GM19240 (cell line): Measurements from ENCODE around the gene NTN4.
"Not testable (repeated sequence)": the region's sequence is repeated elsewhere in the genome, so short reads cannot be mapped to it uniquely, and the experiment has no call there.

Experiments used
- DNase-seq: peaks from one replicate; pipeline ENCODE4 v3.0.0; 2011; ENCODE audit warnings: low spot score; ENCODE audit not compliant: insufficient read length

The NTN4 gene

DNA sequence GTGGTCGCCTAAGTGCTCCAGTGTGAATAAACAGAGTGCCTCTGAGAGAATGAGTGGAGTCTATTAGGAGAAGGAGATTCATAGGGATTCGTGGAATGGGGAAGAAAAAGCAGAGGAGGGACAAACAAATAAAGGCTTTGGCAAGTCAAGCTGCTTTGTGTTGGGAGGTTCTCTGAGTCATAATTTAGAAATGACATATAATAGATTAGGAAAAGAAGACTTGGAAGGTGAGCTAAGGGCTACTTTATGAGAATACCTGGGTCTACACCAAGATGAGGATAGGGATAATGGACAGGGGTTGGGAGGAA lies 6.4 kb upstream of the NTN4 start:
- DNase-seq, result no peak

DNA sequence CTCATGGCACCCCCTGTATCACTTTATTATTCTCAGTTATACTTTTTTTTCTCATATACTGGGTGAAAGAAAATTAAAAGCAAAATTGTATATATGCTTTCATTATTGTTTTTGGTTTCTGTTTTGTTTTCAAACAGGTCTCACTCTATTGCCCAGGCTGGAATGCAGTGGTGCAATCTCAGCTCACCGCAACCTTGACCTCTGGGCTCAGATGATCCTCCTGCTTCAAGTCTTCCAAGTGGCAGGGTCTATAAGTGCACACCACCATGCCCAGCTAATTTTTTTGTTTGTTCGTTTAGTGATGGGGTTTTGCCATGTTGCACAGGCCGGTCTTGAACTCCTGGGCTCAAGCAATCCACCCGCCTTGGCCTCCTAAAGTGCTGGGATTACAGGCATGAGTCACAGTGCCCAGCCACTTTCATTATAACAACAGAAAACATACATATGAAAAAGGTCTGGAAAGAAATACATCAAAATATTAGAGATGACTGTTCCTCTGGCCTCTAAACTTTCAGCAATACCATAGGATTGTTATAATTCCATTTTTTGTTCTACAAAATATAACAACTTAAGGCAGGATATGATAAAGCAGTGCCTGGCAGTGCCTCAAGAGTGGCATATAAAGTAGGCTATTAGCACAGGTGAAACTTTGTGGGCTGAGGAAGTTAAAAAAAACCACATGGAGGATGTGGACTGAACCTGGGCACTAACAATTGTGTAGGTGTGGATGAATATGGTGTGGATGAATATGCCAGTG lies 5.8 kb upstream of the NTN4 start:
- DNase-seq, result no peak

DNA sequence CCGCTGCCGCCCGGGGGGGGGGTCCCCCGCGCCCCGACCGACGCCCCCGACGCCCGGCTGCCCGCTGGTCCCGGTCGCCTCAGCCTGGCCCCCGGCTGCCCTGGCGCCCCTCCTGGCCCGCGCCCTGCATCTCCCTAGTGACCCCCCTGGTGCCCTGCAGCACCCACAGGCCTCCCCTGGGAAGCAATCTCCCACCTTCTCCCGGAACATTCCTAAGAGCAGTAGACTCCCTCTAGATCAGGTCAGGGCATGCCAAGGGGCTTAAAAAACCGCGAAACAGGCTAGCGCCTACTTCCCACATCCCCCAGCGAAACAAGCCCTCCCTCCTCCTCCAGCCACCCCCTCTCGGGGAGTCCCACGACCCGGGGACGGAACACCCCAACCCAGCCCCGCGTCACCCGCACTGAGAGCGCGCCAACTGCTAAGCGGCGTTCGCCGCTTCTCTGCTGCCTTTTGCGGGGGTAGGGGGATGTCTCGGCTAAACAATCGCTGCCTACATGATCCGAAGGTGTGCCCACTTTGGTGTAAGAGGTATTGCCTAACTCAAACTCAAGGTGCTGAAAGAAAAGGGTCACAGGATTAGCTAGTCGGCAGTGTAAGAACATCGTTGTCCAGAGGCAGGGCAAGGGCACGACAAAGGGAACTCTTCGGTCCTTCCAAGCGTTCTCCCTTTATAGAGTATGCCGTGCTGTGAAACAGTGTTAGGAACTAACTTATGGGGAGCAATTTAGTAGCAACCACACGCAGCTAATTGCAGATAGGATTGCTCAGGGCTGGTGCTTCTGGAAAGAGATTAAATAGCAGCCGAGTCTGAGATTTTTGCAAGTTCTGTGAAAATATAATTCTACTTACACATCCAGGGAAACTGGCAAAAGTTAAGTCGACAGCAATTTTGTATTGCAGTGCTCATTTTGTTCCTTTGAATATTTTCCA lies 619 bp upstream of the NTN4 start:
- DNase-seq, result no peak

DNA sequence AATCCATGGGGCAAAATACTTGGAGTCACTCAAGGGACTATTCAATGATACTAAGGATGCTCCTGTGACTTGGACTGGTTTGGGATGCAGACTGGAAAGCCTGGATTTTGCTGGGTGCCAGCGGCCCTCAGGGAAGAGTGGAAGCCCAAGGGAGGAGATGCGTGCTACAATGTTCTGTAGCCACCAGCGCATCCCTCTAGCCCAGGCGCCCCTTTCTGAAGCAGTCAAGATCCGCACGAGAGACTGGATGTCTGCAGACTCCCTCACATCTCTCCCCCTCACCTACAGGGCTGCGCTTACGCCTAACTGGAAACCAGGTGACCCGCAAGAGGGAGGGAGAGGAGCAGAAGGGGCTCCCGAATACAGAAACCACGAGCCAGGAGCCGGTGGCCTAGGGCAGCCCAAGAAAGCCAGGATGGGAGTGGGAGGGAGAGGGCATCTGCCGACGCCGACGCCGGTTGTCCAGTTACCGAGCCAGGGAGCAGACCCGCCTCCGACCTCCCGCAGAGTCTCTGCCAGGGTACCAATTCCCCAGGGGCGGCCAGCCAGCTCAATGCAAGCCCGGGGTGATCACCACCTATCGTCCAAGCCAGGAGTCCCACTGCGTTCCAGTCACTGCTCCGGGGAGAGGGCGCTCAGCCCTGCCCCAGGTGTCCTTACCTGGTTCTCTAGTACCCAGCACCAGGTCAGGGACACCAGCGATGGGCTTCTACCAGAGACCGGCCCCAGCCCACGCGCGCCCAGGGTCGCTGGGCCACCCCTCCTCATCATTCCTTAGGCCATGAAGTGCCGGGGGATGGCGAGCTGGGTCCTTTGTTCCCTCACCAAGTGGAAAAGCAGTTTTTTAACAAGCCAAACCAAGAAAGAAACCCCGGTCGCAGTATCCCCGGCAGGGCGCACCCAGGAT lies 1.2 kb downstream of the NTN4 start:
- no peak for DNase-seq

DNA sequence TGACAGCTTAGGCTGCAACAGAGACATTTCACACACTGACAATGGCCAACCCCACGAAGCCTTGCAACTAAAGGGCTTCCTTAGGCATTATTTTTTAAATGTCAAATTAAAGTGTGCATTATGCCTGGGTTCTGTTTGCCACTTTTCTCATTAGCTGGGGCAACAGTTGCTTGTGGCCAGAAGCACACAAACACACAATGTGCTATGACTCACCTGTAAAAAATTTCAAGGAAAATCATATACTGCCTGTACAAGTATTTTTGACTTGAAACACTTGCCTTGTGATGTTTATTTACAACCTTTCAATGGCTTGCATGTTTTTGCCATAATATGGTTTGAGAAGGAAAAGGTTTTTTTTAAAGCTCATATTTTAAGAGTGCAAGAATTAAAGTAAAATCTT lies 1.9 kb downstream of the NTN4 start:
- DNase-seq, result no peak

DNA sequence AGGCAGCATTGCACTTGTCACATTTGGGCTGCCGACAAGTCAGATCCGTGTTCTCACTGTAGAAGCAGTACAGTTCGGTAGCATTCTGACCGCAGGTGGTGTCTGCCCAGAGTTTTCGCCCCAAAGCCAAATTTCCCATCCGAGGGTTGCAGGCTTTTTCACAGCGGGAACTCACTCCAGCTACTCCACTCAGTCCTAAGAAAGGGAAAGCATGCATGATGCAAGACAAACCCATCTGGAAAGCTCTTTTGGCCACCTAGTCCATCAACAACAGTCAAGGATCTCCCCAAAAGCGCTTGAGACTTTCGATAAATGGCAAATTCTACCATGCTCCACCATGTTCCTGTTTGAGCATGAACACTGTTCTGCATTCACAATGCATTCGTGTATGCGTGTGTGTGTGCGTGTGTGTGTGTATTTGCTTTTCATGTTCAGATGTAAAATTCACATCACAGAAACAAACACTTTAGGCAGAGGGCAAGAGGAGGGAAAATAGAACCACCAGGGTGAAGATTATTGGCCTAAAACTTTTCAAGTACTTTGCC lies 3.2 kb downstream of the NTN4 start:
- DNase-seq, result no peak

DNA sequence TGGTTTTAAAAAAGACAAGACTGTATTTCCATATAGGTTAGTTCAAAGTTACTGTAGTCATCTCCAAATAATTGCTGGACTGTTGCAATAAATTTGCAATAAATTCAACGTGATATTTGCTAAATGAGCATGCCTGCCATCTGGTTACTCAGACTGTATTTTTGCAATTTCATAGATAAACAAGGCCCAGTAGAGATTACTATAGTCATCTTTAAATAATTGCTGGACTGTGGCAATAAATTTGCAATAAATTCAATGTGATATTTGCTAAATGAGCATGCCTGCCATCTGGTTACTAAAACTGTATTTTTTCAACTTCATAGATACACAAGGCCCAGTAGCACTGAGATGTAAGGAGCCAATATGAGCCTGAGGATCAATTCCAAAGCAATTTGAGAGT lies 5.6 kb downstream of the NTN4 start:
- DNase-seq, result no peak

DNA sequence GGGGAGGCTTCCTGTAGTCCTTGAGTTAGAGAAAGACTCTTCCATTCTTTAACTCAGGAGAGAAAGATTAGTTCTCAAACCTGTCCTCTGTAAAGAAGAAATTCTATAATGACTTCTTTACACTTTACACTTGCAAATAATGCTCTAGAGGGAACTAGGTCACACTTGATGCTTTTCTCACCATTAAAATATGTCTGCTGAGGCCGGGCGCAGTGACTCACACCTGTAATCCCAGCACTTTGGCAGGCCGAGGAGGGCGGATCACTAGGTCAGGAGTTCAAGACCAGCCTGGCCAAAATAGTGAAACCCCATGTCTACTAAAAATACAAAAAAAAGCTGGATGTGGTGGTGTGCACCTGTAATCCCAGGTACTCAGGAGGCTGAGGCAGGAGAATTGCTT lies 6.3 kb downstream of the NTN4 start:
- no peak for DNase-seq

DNA sequence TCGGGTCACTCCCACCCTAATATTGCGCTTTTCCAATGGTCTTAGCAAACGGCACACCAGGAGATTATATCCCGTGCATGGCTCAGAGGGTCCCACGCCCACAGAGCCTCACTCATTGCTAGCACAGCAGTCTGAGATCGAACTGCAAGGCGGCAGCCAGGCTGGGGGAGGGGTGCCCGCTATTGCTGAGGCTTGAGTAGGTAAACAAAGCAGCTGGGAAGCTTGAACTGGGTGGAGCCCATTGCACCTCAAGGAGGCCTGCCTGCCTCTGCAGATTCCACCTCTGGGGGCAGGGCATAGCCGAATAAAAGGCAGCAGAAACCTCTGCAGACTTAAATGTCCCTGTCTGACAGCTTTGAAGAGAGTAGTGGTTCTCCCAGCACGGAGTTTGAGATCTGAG lies 15.1 kb downstream of the NTN4 start:
- not testable (repeated sequence) for DNase-seq

DNA sequence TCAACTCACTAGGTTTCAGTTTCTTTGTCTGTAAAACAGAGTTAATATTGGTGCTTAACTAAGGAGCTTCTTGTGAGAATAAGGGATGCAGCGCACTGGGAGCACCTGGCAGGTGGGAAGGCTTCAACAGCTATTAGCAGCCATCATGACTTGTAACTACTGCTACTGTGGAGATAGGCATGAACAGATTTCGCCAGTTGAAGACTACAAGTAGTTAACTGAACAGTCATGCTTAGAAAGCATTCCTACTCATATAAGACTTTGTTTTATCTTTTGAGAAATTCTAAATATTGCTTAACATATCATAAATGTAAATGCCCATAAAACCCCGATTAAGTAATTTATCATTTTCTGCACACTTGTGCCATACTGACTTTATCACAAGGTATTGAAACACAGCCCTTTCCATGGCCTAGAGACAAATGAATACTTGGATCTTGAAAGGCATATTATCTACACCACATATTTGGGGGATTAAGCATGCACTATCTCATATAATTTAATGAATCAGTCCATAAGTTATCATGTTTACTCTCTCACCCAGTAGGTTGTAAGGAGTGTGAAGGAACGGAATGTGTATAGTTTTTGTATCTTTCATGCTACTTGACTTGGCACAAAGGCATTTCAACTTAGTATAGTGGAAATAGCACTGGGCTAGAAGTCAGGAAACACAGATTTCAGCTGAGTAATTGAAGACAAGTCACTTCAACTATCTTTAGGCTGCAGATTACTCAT lies 16.1 kb downstream of the NTN4 start:
- DNase-seq, result no peak

DNA sequence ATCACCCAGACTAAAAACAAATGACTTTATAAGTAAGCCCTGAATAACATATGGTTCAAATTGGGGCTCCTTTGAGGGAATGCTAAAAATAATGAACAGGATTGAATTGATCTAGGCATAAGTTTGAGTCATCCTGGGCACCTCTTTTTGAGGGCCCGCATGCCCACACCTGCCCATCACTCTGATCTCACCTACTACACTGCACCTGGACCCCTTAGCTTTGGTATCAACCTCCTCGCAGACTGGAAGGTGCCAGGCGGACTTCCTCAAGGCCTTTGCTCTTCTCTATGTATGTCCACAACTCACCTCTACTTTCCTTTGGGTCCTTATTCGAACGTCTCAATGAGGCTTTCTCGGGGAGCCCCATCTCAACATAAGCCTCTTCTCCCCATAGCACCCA lies 17.2 kb downstream of the NTN4 start:
- no peak for DNase-seq

DNA sequence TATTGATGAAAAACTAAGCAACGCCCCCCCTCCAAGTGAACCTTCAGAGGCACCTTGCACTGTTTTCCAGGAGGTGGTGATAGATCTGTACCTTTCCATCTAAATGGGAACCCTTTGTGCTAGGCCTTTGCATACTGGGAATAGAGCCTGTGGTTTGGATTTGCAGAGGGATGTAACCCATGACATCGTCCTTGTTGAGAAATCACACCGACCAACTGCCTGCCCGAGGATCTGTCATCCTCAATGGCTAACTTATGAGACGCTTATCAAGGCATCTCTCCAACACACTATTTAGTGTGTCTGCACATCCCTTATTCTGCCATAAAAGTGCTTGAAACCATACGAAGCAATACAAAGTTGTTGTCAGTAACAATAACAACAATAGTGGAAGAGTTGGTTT lies 22.9 kb downstream of the NTN4 start:
- DNase-seq, result no peak

DNA sequence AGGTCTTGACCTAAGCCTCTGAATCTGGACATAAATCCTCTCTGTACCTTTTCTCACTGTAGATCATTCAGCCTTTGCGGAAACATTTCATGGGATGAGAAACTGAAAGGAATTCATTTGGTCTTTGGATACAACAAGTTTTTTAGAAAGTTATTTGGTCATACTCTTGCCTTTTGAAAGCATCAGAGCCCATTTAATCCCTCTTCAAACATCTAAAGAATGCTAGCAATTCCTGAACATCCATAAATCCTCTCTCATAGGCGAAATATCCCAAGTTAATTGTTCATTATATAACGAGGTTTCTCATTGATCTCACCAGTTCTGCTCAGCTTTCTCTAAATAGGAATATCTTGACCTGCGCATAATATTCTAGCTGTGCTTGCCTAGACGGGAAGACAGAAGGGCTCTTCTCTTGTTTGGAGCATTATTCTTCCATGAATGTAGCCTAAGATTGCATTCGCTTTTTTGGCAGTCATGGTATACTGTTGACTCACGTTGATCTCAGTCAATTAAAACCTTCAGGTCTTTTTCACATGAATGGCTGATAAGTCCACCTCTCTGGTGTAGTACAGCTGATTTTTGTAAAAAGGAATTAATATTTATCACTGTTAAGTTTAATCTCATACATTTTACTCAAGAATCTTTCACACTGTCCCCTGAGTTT lies 24.1 kb downstream of the NTN4 start:
- no peak for DNase-seq

DNA sequence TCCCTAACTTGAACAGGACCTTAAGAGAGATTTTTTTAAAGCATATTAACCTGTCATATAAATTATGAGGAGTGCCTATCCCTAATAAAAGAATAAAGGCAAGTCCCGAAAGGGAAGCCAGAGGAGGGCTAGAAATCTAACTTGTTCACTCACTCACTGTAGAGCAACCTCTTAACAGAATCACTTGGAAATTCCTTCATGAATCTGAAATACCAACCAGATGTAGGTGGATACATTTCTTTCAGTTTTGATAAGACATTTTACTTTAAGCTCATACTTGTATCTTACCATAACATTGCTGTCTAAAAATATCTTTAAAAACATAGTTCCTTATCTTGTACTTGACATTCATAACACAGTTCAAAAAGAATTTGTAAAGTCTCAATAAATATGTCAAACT lies 25.7 kb downstream of the NTN4 start:
- no peak for DNase-seq

DNA sequence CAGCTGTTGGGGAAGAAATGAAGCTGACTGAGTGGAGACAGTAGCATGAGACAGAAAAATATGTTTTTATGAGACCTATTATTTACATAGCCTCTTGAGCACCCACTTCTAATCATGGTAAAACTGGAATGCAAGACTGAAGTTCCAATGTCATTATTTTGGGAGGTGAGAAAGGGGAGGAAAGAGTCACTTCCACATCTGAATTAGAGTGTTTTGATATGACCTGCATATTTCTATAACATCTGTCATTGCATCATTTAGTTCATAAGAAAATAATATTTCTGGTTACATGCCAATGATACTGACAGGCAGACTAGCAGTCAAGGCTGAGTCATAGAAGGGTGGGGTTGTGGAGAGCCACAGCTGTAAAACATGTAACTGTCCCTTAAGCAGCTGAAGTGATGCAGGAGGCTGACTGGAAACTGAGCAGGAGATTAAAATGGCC lies 26.7 kb downstream of the NTN4 start:
- no peak for DNase-seq

DNA sequence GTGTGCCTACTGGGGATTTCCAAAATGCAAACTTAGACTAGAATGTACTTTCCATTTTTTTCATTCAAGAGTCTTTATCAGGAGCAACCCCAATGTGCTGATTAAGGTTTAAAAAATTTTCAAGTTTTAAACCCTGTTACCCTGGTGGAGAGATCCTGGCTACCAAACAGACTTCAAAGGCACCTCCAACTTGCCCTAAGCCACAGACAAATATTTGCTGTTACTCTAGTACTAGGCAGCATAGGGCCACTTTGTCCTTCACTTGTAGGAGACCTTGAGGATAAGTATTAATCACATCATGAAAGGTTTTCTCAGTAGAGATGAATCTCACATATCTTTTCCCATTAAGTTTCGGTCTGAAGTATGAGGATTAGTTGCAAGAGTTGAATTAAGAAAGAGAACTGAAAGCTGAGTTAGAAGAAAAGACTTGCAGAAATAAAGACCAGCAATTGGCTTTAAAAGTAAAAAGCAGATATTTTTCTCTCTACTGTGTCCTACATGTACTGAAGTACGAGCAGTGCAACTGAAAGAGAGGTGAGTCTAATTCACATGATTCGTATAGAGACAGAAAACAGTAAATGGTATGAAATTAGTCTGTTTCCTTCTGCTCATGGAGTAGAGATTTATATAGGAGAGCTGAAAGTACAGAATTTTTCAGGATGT lies 28.3 kb downstream of the NTN4 start:
- DNase-seq, result no peak

DNA sequence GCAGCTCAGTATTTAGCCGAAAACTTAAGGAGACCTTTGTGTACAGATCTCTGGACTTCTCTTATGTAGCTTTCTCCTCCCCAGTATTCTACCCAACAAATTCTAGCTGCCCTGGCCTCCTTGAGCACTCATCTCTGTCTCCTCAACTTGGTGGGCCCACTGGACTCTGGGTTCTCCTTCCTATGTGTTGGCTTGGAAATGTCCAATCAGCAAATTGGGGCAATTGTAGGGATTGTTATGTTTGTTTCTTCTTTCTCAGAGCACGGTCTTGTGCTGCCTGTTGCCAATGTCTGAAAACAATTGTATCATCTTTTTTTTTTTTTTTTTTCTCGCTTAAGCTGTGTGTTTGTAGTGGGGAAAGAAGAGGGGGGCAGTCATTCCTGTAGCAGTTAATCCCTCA lies 30.2 kb downstream of the NTN4 start:
- DNase-seq, result no peak

DNA sequence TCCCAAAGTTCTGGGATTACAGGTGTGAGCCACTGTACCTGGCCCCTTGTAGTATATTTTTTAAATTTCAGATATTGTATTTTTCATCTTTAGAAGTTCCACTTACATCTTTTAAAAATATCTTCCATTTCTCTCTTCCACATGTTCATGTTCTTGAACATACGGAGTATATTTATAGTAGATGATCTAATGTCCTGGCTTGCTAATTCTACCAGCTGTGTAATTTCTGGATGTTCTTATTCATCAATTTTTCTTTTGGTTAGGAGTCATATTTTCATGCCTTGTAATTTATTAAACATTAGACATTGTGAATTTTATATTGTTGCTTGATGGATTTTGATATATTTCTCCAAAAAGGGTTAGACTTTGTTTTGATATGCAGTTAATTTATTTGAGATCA lies 30.8 kb downstream of the NTN4 start:
- DNase-seq, result no peak

DNA sequence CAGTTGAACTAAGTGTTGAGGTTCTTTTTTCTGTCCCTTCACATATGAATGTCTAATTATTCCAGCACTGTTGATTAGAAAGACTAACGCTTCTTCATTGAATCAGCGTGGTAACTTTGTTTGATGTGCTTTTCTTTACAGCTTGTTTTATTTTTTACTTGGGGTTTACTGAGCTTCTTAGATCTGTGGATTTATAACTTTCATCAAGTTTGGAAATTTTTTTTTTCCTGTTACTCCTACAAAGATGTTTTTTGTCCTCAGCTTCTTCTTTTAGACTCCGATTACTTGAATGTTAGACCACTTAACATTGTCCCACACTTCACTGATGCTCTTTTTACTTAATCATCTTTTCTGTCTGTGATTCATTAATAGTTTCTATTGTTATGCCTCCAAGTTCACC lies 31.5 kb downstream of the NTN4 start:
- DNase-seq, result no peak

DNA sequence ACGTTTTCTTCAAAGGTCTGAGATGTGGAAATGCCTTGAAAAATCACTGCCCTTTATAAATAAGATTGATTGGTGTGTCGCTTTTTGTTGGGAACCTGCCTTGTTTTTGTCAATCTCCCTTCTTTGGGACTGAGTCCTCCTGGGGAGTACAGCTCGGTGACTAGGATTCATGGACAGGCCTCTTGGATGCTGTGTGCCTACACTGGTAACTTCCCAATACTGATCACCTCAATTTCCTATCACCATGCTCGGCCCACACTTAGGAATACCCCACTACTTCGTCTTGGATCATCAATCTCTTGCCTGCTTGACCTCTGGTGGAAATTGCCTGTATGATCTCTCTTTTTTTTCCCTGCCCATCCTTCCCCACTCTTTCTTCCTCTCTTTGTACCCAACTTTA lies 34.2 kb downstream of the NTN4 start:
- no peak for DNase-seq
